Middle frontal gyrus (tissue), 1 donor: ENCODE measurements around the gene RANBP17.
"Not testable (repeated sequence)": the region's sequence is repeated elsewhere in the genome, so short reads cannot be mapped to it uniquely, and the experiment has no call there.

ENCODE experiments used
- DNase-seq: peaks from one replicate; pipeline ENCODE4 v3.0.0-alpha.2; 2015; ENCODE audit warnings: low spot score; ENCODE audit errors: extremely low spot score

Gene RANBP17

DNA sequence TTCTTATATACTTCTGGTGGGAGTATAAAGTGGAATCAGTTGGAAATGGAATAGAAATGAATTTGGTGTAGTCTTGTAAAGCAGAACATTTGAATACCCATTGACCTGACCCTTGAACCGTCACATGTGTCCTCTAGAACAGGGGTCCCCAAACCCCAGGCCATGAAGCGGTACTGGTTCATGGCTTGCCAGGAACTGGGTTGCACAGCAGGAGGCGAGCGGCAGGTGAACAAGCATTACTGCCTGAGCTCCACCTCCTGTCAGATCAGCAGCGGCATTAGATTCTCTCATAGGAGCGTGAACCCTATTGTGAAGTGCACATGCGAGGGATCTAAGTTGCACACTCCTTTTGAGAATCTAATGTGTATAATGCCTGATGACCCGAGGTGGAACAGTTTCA is 80.0 kb downstream of the RANBP17 start:
- no peak for DNase-seq

DNA sequence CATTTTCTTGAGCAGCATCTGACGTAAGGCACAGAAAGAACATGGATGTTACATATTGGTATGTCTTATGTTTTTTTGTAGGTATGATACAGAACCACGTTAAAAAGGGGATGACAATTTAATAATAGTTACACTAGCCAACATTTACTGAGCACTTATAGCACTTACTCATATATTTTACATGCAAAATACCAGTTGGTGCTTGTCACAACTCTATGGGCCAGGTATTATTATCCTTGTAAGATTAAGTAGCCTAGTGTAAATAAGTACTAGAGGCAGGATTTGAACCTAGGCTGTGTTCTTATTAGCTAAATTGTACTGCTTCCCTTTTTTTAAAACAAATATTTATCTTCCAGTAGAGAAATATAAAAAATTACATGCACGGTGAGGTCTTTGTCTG is 83.5 kb downstream of the RANBP17 start:
- DNase-seq: no peak

DNA sequence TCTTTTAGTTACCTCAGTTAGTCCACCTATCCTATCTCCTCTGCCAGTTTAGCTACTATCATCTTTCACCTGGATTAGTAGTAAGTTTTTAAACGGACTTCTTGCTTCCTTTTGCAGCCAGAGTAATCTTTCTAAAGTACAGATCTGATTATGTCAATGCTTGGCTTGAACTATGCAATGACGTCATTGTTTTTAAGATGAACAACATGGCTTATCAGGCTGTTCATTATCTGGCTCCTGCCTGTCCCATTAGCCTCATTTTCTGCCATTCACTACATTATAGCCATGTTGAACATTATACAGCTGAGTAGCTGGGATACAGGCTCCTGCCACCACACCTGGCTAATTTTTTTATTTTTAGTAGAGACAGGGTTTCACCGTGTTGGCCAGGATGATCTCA is 98.7 kb downstream of the RANBP17 start:
- DNase-seq: no peak

- no peak for DNase-seq
Observed at GRCh38 chr5:170963521-170963920, 101.7 kb downstream of the RANBP17 start.

GRCh38 chr5:170974461-170974860 is 112.6 kb downstream of the RANBP17 start:
- no peak for DNase-seq

GRCh38 chr5:170980261-170980660 is 118.4 kb downstream of the RANBP17 start:
- DNase-seq: not testable (repeated sequence)

DNA sequence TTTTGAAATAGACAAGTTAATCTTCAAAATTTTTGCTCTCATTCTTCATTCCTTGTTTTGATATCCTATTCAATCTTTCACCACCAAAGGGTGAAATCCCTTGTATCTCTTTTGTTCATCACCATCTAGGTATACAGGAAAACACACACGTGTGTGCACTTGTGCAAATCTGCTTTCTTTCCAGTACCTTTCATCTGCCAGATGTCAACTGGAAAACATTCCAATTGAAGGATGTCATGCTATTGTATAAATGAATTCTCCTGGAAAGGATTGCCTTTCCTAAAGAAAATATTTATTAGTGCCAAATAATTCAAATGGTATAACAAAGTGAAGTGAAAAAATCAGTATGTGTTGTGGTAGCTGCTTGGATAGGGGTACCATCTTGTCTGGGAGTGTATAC is 123.7 kb downstream of the RANBP17 start:
- DNase-seq: no peak

- no peak for DNase-seq
Observed at GRCh38 chr5:170986598-170986997, 124.8 kb downstream of the RANBP17 start.

- DNase-seq: no peak
Observed at GRCh38 chr5:170993476-170993875, 131.7 kb downstream of the RANBP17 start.

DNA sequence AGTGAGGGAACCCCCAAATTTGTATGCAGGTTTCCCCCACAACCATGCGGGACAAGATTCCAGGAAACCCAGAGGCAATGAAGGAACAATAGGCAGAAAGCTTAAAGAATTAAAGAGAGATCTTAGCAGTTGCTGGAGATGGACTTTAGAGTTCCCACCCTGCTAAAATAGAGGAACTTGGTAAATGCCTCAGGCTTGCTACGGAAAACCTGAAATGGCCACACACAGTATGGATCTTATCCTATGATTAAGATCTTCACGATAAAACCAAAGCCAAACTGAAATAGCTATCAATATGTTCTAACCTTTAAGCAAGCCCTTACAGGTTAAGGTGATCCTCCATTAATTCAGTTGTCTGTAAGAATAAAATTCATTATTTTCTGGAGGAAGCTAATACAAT is 148.3 kb downstream of the RANBP17 start:
- DNase-seq: no peak

- DNase-seq: no peak
Observed at GRCh38 chr5:171010816-171011215, 149.0 kb downstream of the RANBP17 start.

DNA sequence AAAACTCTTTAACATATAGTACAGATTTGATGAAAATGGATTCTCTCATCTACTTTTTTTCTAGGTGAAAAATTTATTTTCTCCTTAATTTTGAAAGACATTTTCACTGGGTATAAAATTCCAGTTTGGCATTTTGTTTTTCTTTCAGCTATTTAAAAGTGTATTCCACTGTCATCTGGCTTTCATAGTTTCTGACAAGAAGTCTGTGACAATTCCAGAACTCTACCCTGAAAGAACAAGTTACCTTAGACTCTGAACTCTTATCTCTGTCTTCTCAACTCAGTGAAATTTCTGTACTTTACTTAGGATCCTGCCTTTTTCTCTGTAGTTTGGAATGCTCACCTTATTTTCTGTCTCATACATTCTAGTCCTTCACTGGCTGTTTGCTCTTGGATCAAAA is 161.7 kb downstream of the RANBP17 start:
- DNase-seq: no peak

DNA sequence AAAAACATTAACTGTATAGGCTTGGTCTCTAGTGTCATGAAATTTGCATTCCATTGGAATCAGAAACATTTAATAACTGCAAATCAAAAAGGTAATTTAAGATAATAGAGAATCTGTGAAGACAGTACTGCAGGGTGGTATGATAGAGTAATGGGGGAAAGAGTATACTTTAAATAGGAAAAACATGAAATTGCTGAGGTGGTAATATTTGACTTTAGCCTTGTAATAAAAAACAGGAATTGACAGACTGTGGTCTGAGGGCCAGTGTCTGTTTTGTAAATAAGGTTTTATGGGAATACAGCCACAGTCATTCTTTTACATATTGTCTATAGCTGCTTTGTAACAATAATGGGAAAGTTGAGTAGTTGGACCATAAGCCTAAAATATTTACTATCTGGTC is 162.3 kb downstream of the RANBP17 start:
- no peak for DNase-seq

DNA sequence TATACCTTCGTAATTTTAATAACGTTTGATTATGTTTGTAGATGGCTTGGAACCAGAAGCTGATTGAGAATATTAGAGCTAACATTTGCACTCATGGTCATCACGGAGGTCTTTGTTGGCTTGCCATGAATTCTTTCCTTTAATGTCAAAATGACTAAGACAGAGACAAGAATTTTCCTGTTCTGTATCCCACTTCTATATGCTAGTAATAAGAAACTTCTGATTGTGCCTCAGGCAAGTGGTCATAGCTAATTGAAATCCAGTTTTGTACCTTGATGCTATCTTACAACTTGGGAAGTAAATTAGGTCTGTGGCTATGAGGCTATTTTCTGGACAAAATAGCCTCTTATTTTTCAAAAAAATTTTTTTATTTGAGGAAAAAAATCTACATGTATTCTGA is 167.6 kb downstream of the RANBP17 start:
- DNase-seq: no peak

GRCh38 chr5:171031977-171032376 is 170.2 kb downstream of the RANBP17 start:
- DNase-seq: no peak

- DNase-seq: no peak
Observed at GRCh38 chr5:171032435-171032973, 170.7 kb downstream of the RANBP17 start.

DNA sequence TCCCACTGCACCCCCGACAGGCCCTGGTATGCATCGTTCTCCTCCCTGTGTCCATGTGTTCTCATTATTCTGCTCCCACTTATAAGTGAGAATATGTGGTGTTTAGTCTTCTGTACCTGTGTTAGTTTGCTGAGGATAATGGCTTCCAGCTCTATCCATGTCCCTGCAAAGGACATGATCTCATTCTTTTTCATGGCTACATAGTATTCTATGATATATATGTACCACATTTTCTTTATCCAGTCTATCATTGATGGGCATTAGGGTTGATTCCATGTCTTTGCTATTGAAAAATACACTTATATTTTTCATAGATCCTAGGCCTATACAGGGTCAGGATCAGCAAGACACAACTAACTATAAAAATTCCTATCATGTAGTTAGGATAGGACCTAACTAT is 180.1 kb downstream of the RANBP17 start:
- DNase-seq: not testable (repeated sequence)

DNA sequence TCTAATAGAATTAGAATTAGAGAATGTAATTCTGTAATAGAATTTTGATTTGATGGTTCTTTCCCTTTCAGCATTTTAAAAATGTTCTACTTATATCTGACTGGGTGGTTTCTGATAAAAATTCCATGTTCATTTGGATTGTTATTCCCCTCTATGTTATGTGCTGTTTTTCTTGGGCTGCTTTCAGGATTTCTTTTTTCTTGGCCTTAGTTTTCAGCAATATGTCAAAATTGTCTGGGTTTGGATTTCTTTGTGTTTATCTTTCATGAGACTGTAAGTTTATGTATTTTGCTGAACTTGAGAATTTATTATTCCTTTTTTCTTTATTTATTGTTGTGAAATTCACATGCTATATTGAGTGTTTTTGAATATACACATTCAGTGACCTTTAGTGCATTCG is 189.1 kb downstream of the RANBP17 start:
- DNase-seq: no peak

- DNase-seq: no peak
Observed at GRCh38 chr5:171055875-171056454, 194.1 kb downstream of the RANBP17 start.

DNA sequence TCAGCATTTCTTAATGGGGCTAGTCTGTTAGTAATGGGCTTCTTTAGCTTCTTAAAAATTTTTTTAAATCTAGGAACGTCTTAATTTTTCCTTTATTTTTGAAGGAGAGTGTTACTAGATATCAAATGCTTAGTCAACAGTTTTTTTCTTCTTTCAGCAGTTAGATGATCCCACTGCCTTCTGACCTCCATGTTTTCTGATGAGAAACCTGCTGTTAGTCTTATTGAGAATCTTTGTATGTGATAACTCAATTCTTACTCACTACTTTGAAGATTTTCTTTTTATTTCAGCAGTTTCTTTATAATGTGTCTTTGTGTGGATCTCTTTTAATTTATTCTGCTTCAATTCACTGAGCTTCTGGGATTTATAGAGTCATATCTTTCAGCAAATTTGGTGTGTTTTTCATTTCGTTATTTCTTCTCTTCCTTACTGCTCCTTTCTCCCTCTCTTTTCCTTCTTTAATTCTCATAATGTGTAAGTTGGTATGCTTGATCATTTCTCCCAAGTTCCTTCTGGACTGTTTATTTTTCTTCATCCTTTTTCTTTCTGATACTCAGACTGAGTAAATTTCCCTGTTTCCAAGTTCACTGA is 205.8 kb downstream of the RANBP17 start:
- DNase-seq: no peak

- no peak for DNase-seq
Observed at GRCh38 chr5:171074747-171075146, 212.9 kb downstream of the RANBP17 start.

DNA sequence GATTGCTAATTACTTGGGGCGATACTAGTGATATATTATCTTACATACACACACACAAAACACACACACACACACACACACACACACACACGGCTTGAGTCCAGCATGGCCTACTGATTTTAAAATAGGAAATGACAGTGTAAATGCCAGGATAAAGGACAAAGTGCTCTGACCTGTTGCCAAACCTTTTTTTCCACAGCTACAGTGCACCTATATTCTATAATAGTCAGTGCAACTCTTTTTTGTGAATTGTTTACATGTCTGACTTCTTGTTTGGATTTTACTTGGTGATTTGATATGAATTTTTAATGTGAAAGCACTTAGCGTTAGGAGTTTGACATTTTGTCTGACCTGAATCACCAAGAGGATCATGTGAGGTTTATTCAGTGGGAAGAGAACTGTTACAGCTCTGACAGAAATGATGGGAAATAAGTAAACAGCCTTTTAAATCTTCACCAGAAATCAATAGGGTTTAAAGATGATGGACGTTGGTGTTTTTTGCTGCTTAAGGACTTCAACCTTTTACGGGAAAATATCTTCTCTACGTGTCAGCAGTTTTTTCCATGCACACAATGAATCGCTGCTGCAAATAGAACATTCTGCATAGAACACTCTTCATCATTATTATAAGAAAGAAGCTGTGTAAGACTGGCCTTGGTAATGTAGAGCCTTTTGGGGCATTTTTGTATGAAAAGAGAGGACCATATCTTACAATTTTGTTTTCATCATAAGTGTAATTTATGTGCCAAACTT is 218.5 kb downstream of the RANBP17 start:
- DNase-seq: no peak

GRCh38 chr5:171081319-171081718 is 219.5 kb downstream of the RANBP17 start:
- DNase-seq: no peak
